ENCODE data around the gene PFAS.
"Not testable (repeated sequence)": the region's sequence is repeated elsewhere in the genome, so short reads cannot be mapped to it uniquely, and the experiment has no call there.

PFAS gene, protein sequence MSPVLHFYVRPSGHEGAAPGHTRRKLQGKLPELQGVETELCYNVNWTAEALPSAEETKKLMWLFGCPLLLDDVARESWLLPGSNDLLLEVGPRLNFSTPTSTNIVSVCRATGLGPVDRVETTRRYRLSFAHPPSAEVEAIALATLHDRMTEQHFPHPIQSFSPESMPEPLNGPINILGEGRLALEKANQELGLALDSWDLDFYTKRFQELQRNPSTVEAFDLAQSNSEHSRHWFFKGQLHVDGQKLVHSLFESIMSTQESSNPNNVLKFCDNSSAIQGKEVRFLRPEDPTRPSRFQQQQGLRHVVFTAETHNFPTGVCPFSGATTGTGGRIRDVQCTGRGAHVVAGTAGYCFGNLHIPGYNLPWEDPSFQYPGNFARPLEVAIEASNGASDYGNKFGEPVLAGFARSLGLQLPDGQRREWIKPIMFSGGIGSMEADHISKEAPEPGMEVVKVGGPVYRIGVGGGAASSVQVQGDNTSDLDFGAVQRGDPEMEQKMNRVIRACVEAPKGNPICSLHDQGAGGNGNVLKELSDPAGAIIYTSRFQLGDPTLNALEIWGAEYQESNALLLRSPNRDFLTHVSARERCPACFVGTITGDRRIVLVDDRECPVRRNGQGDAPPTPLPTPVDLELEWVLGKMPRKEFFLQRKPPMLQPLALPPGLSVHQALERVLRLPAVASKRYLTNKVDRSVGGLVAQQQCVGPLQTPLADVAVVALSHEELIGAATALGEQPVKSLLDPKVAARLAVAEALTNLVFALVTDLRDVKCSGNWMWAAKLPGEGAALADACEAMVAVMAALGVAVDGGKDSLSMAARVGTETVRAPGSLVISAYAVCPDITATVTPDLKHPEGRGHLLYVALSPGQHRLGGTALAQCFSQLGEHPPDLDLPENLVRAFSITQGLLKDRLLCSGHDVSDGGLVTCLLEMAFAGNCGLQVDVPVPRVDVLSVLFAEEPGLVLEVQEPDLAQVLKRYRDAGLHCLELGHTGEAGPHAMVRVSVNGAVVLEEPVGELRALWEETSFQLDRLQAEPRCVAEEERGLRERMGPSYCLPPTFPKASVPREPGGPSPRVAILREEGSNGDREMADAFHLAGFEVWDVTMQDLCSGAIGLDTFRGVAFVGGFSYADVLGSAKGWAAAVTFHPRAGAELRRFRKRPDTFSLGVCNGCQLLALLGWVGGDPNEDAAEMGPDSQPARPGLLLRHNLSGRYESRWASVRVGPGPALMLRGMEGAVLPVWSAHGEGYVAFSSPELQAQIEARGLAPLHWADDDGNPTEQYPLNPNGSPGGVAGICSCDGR (N-terminal part only)

GRCh38 chr17:8248751-8249607, at the start of gene PFAS:
TSS of gene PFAS (plus strand) at chr17:8249289. CDS start at chr17:8253938, 4,649 bp downstream.
- Histone ChIP-seq H3K4me3 (ENCODE audit: low read length in 2 of 2) (peak within 1 kb of the TSS; percentile 72 to 99), H3K36me3 (ENCODE audit: control insufficient read depth in 2 of 2, insufficient read depth in 2 of 2, low read length in 2 of 2) (peaks cover 1 to 6% of the 10 kb centered on the region in 2 donors), H3K27ac (ENCODE audit: low read length) (peak within 1 kb of the TSS; percentile 99), H3K9me3 (ENCODE audit: control insufficient read depth in 2 of 2, low read length in 2 of 2) (no peaks in the 10 kb centered on the region), H3K27me3 (ENCODE audit: control insufficient read depth in 1 of 2, insufficient read depth in 2 of 2, low read length in 2 of 2) (no peaks in the 10 kb centered on the region), H3K9ac (ENCODE audit: low read length in 2 of 2) (peak within 1 kb of the TSS; percentile 77 to 100), H3K4me1 (ENCODE audit: control insufficient read depth, insufficient read depth, low read length) (peaks cover 14% of the 10 kb centered on the region)

DNA sequence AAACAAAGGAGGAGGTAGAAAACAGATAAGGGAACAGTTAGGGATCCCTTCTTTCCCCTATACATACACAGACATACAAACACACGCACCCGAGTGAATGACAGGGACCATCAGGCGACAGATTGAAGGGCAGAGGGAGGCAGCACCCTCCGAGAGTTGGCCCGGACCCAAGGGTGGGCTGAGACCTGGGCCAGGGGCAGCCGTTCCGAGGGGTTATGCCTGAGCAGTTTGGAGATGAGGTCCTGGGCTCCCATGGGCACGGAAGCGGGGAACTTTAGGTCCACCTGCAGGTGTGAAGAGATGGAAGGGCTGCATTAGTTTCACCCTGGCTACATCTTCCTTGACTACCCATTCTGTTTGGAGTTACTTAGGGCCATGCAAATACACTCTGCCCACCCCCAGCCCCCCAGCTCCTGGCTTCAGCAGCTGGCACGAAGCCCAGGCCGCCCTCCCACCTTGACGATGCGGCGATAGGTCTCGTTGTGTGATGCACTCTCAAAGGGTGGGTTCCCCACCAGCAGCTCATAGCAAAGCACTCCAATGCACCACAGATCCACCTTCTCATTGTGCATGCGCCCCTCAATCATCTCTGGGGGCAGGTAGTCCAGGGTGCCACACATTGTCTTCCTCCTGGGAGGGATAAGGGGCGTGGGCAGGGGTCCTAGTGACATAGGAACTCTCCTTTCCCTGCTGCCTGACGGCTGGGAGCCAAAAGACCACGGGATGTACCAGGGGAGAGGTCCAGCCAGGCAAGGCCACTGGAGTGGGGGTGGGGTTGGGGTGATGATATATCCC, 44.1 kb upstream of the PFAS start:
- H3K27ac ChIP-seq (ENCODE audit: low read length): no peak overlapping the region
- H3K4me3 ChIP-seq (ENCODE audit: low read length in 2 of 2): no peak overlapping the region
- H3K27me3 ChIP-seq (ENCODE audit: control insufficient read depth in 1 of 2, insufficient read depth in 2 of 2, low read length in 2 of 2): no peaks in the 10 kb centered on the region
- H3K9me3 ChIP-seq (ENCODE audit: control insufficient read depth in 2 of 2, low read length in 2 of 2): no peaks in the 10 kb centered on the region
- peaks cover 3% of the 10 kb centered on the region for H3K4me1 ChIP-seq (ENCODE audit: control insufficient read depth, insufficient read depth, low read length)
- no peaks in the 10 kb centered on the region for H3K36me3 ChIP-seq (ENCODE audit: control insufficient read depth in 2 of 2, insufficient read depth in 2 of 2, low read length in 2 of 2)
- no peak overlapping the region for H3K9ac ChIP-seq (ENCODE audit: low read length in 2 of 2)

DNA sequence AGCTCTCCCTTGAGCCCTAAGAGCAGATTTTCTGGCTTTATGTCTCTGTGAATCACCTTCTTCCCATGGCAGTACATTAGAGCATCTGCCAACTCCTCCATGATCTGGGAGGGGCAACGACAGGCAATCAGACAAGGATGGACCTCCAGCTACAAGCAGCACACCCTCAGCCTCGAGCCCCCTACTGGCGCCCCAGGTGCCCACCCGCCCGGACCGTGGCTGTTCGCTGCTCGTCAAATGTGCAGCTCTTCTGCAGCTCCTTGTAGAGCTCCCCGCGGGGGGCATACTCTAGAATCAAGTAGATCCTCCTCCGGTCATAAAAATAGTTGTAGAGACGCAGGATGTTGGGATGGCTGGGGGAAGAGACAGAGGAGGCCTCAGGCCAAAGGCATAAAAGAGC, 42.6 kb upstream of the PFAS start:
- Histone ChIP-seq H3K27ac (ENCODE audit: low read length) (no peak overlapping the region), H3K9me3 (ENCODE audit: control insufficient read depth in 2 of 2, low read length in 2 of 2) (no peaks in the 10 kb centered on the region), H3K27me3 (ENCODE audit: control insufficient read depth in 1 of 2, insufficient read depth in 2 of 2, low read length in 2 of 2) (no peaks in the 10 kb centered on the region), H3K9ac (ENCODE audit: low read length in 2 of 2) (no peak overlapping the region), H3K4me1 (ENCODE audit: control insufficient read depth, insufficient read depth, low read length) (peaks cover 13% of the 10 kb centered on the region), H3K36me3 (ENCODE audit: control insufficient read depth in 2 of 2, insufficient read depth in 2 of 2, low read length in 2 of 2) (no peaks in the 10 kb centered on the region), H3K4me3 (ENCODE audit: low read length in 2 of 2) (no peak overlapping the region)

DNA sequence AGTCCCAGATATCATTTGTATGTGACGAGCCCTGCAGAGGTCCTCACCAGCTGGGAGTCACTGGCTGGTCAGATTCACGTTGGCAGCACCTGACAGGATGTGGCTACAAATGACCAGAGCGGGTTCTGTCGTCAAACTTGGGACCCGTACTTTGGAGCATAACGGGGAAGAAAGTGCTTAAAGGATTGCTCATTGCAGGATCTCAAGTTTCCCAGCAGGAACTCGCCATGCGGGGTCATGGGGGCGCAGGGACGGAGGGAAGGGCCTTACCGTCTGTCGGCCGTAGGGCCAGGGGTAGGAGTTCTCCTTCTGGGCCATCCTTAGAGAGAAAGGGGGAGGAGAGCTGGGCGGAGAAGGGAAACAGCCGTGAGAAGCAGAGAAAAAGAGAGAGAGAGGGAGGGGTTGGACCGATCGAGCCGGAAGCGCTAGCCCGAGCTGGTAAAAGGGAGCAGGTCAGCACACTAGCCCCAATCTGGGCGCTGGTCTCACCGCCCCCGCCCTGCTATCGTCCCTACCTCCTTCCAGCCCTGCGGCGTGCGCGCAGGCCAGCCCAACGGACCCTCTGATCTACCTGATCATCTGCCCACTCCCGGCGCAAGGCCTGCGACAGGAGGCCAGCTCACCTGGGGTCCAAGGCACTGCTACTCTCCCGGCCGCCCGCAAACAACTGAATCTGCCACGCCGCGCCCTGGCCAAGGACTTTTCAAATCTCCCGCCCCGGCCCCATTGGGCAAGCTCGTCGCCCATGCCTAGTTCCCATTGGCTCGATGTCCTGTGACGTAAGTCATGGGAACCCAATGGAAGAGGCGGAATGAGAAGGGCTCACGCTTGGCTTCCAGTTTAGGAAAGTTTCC, 39.0 kb upstream of the PFAS start, which contains the start of gene AURKB:
Gene AURKB, minus strand, starts transcription at position 669 of the 854 bp plus-strand sequence. Its CDS starts 351 bp downstream, at position 318.
- H3K27ac ChIP-seq (ENCODE audit: low read length): peak within 1 kb of the TSS; percentile 53
- no peaks in the 10 kb centered on the region for H3K36me3 ChIP-seq (ENCODE audit: control insufficient read depth in 2 of 2, insufficient read depth in 2 of 2, low read length in 2 of 2)
- peaks cover 13% of the 10 kb centered on the region for H3K4me1 ChIP-seq (ENCODE audit: control insufficient read depth, insufficient read depth, low read length)
- peak within 1 kb of the TSS; percentile 56 to 75 for H3K9ac ChIP-seq (ENCODE audit: low read length in 2 of 2)
- peak within 1 kb of the TSS; percentile 72 to 77 for H3K4me3 ChIP-seq (ENCODE audit: low read length in 2 of 2)
- no peaks in the 10 kb centered on the region for H3K9me3 ChIP-seq (ENCODE audit: control insufficient read depth in 2 of 2, low read length in 2 of 2)
- no peaks in the 10 kb centered on the region for H3K27me3 ChIP-seq (ENCODE audit: control insufficient read depth in 1 of 2, insufficient read depth in 2 of 2, low read length in 2 of 2)

GRCh38 chr17:8210761-8211458, 38.2 kb upstream of the PFAS start:
- H3K9ac ChIP-seq (ENCODE audit: low read length in 2 of 2): peak overlapping the region; percentile 56 to 75
- H3K36me3 ChIP-seq (ENCODE audit: control insufficient read depth in 2 of 2, insufficient read depth in 2 of 2, low read length in 2 of 2): no peaks in the 10 kb centered on the region
- H3K27ac ChIP-seq (ENCODE audit: low read length): peak overlapping the region; percentile 53
- no peaks in the 10 kb centered on the region for H3K9me3 ChIP-seq (ENCODE audit: control insufficient read depth in 2 of 2, low read length in 2 of 2)
- H3K27me3 ChIP-seq (ENCODE audit: control insufficient read depth in 1 of 2, insufficient read depth in 2 of 2, low read length in 2 of 2): no peaks in the 10 kb centered on the region
- peak overlapping the region; percentile 72 to 77 for H3K4me3 ChIP-seq (ENCODE audit: low read length in 2 of 2)
- H3K4me1 ChIP-seq (ENCODE audit: control insufficient read depth, insufficient read depth, low read length): peaks cover 13% of the 10 kb centered on the region

DNA sequence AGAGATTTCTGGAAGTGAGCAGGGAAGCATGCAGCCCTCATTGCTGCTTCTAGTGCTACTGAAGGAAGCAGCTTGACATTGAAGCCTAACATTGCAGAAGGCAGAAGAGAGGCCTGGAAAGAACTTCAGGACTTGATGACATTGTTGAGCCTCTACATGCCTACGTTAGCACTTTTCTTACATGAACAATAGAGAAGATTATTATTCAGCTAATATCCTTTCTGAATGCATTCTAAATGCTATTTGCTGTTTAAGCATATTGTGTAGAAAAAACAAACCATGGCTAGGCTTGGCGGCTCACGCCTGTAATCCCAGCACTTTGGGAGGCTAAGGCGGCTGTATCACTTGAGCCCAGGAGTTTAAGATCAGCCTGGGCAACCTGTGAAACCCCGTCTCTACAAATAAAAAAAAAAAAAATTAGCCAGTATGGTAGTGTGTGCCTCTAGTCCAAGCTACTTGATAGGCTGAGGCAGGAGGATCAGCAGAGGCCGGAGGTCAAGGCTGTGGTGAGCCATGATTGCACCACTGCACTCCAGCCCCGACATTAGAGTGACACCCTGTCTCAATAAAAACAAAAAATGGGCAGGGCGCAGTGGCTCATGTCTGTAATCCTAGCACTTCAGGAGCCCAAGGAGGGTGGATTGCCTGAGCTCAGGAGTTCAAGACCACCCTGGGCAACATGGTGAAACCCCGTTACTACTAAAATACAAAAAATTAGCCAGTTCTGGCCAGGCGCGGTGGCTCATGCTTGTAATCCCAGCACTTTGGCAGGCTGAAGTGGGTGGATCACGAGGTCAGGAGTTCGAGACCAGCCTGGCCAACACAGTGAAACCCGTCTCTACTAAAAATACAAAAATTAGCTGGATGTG, 36.5 kb upstream of the PFAS start:
- no peak overlapping the region for H3K4me3 ChIP-seq (ENCODE audit: low read length in 2 of 2)
- peaks cover 13% of the 10 kb centered on the region for H3K4me1 ChIP-seq (ENCODE audit: control insufficient read depth, insufficient read depth, low read length)
- no peak overlapping the region for H3K27ac ChIP-seq (ENCODE audit: low read length)
- H3K9me3 ChIP-seq (ENCODE audit: control insufficient read depth in 2 of 2, low read length in 2 of 2): no peaks in the 10 kb centered on the region
- H3K9ac ChIP-seq (ENCODE audit: low read length in 2 of 2): no peak overlapping the region
- no peaks in the 10 kb centered on the region for H3K36me3 ChIP-seq (ENCODE audit: control insufficient read depth in 2 of 2, insufficient read depth in 2 of 2, low read length in 2 of 2)
- H3K27me3 ChIP-seq (ENCODE audit: control insufficient read depth in 1 of 2, insufficient read depth in 2 of 2, low read length in 2 of 2): no peaks in the 10 kb centered on the region

- H3K9me3 ChIP-seq (ENCODE audit: control insufficient read depth in 2 of 2, low read length in 2 of 2); H3K9ac ChIP-seq (ENCODE audit: low read length in 2 of 2); H3K27ac ChIP-seq (ENCODE audit: low read length); H3K36me3 ChIP-seq (ENCODE audit: control insufficient read depth in 2 of 2, insufficient read depth in 2 of 2, low read length in 2 of 2); H3K4me3 ChIP-seq (ENCODE audit: low read length in 2 of 2); H3K27me3 ChIP-seq (ENCODE audit: control insufficient read depth in 1 of 2, insufficient read depth in 2 of 2, low read length in 2 of 2): not testable (repeated sequence)
- peaks cover 13% of the 10 kb centered on the region for H3K4me1 ChIP-seq (ENCODE audit: control insufficient read depth, insufficient read depth, low read length)
Measured at GRCh38 chr17:8214000-8214399, 35.1 kb upstream of the PFAS start.

Measured in stomach smooth muscle (tissue), 2 donors.